Body of pancreas (tissue), 4 donors: ENCODE data around the gene NAA25. TPM values are rescaled to one million over a fixed set of nuclear protein-coding genes. Genes with fewer than 3 reads are reported as not detected.

Experiments
- ATAC-seq: fragments of 150-250 bp; one replicate; pipeline ENCODE4 v1.9.1; 2016
- DNase-seq, 4 donors: peaks; one replicate each; pipeline ENCODE4 v3.0.0-alpha.2; 2019
- H3K27ac ChIP-seq, 4 donors: fragments of 200-600 bp; sonication (generic); 1 replicate in 3 of 4; 2 replicates in 1 of 4; pipeline versions ENCODE4 v1.5.1 to v1.6.1; 2016 to 2019; ENCODE audit warnings: mild to moderate bottlenecking in 1 of 4, mixed read lengths in 1 of 4, moderate library complexity in 1 of 4
- H3K27me3 ChIP-seq, 2 donors: fragments of 200-600 bp; sonication (generic); one replicate each; pipeline ENCODE4 v1.6.0; 2016; ENCODE audit warnings: mild to moderate bottlenecking in 1 of 2
- H3K36me3 ChIP-seq, 2 donors: fragments of 200-600 bp; sonication (generic); replicated peaks in 1 of 2; 2 replicates each; pipeline ENCODE4 v1.5.1; 2016; ENCODE audit warnings: low read depth in 2 of 2; ENCODE audit not compliant: insufficient read depth in 1 of 2
- H3K4me1 ChIP-seq: fragments of 200-600 bp; sonication (generic); one replicate; pipeline ENCODE4 v1.6.0; 2016
- H3K4me3 ChIP-seq, 2 donors: fragments of 200-600 bp; sonication (generic); 1 replicate in 1 of 2; 2 replicates in 1 of 2; pipeline ENCODE4 v1.5.1; 2016 to 2019
- H3K9me3 ChIP-seq, 3 donors: fragments of 200-600 bp; sonication (generic); 1 replicate in 2 of 3; 2 replicates in 1 of 3; pipeline ENCODE4 v1.5.1; 2016
- CTCF ChIP-seq, 7 experiments: fragments of 450-650 bp in 4 of 7; fragments of 200-600 bp in 3 of 7; sonication (generic) in 3 of 7; IDR thresholded peaks; one replicate each; pipeline ENCODE4 v1.5.1; 2016 to 2019; ENCODE audit warnings: antibody characterized with exemption in 7 of 7
- POLR2A ChIP-seq, 3 donors: fragments of 450-650 bp; IDR thresholded peaks; one replicate each; pipeline ENCODE4 v1.6.1; 2016; ENCODE audit warnings: antibody characterized with exemption in 3 of 3, mild to moderate bottlenecking in 2 of 3
- WGBS, 2 donors: methylation state at CpG; one replicate each; pipeline ENCODE4 v1.1.5; 2017; 5-methylcytosine and 5-hydroxymethylcytosine counted together
- intact Hi-C: fragments of 100-400 bp; cut with DNase I; formaldehyde crosslinking; loops from one replicate; pipeline ENCODE4 v1.15.1; 2023
- total RNA-seq, 2 donors: library from RNA; depleted of rRNA; stranded (reverse); fragments of >200 nt; gene quantifications; one replicate each; pipeline ENCODE4 v1.1.0, GENCODE V29; 2016

The NAA25 gene
- total RNA-seq, 2 donors from 2014 or later = 12.5 to 17.6 TPM

DNA sequence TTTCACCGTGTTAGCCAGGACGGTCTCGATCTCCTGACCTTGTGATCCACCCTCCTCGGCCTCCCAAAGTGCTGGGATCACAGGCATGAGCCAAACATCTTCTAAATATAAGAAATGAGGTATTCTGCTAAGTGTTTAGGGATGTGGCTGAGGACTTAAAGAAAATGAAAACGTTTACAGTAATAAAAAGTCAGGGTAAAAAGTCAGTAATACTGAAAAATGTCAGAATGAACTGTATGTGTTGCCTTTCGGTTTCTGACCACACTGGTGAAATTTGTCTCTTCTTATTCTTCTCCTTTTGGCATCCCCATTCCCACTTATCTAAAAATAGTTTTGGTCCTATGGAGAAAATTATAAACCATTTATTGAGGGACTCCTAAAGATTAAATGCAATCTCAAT lies 116.1 kb downstream of the NAA25 start:
- Histone ChIP-seq H3K27me3 (no peaks in the 10 kb centered on the region), H3K36me3 (no peaks in the 10 kb centered on the region), H3K27ac (no peak overlapping the region), H3K4me1 (no peaks in the 10 kb centered on the region), H3K4me3 (no peak overlapping the region), H3K9me3 (no peaks in the 10 kb centered on the region)
- DNase-seq (no peak), ATAC-seq (no peak)
- intact Hi-C loops = no loop called here
- 78 to 82% methylated on average over 6 of the region's 6 CpGs for WGBS, 2 donors
- TF ChIP-seq CTCF (IDR thresholded peaks at IDR 0.05) (no peak), POLR2A (IDR thresholded peaks at IDR 0.05) (no peak)

DNA sequence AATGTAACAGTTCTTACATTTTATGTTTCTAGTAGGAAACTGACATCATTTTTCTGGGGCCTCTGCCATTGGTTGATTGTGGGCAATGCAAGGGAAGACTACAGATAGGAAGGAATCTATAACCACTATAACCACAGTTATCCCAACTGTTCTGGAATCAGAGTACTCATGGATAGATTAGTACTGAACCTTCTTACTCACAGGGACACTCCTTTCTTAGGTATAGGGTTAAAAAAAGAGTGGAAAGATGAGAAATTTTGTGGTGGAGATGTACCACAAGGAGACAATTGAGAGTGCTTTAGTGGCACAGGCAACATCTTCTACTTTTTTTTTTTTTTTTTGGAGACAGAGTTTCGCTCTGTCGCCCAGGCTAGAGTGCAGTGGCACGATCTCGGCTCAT lies 116.6 kb downstream of the NAA25 start:
- no peak for TF ChIP-seq POLR2A (IDR thresholded peaks at IDR 0.05)
- TF ChIP-seq CTCF (IDR thresholded peaks at IDR 0.05) = no peak
- 91 to 97% methylated on average over 4 of the region's 4 CpGs for WGBS, 2 donors

GRCh38 chr12:111991535-111991934 lies 117.0 kb downstream of the NAA25 start:
- DNase-seq (no peak), ATAC-seq (no peak)
- no peak overlapping the region for H3K27ac ChIP-seq
- 85 to 86% methylated on average over 2 of the region's 2 CpGs for WGBS, 2 donors
- intact Hi-C loops = no loop called here
- no peak overlapping the region for H3K4me3 ChIP-seq
- TF ChIP-seq POLR2A (IDR thresholded peaks at IDR 0.05) = no peak
- no peak for TF ChIP-seq CTCF (IDR thresholded peaks at IDR 0.05)
- no peaks in the 10 kb centered on the region for H3K4me1 ChIP-seq
- no peaks in the 10 kb centered on the region for H3K27me3 ChIP-seq
- no peaks in the 10 kb centered on the region for H3K9me3 ChIP-seq
- H3K36me3 ChIP-seq = no peaks in the 10 kb centered on the region

More for the DNA sequence above, 116.6 kb downstream of the NAA25 start:
- H3K27me3 ChIP-seq = no peaks in the 10 kb centered on the region
- no peaks in the 10 kb centered on the region for H3K36me3 ChIP-seq
- no peak overlapping the region for H3K4me3 ChIP-seq
- H3K27ac ChIP-seq = no peak overlapping the region
- intact Hi-C loops = no loop called here
- DNase-seq (no peak), ATAC-seq (no peak)
- H3K4me1 ChIP-seq = no peaks in the 10 kb centered on the region
- H3K9me3 ChIP-seq = no peaks in the 10 kb centered on the region

DNA sequence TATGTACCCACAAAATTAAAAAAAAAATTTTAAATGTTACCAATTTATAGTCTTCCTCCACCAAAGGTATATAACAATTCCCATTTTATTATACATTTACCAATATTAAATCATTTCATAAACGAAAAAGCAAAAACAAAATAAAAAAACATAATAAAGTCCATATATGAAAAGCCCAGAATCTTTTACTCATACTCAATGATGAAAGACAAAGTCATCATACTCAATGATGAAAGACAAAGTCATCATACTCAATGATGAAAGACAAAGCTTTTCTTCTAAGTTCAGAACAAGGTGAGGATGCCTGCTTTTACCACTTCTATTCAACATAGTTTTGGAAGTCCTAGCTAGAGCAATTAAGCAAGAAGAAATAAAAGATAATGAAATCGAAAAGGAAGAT lies 123.8 kb downstream of the NAA25 start:
- no peaks in the 10 kb centered on the region for H3K4me1 ChIP-seq

More for the DNA sequence above, 123.8 kb downstream of the NAA25 start:
- WGBS, 2 donors = 57 to 67% methylated on average over 2 of the region's 2 CpGs
- intact Hi-C loops = no loop called here
- Histone ChIP-seq H3K27ac (no peak overlapping the region), H3K4me3 (no peak overlapping the region), H3K9me3 (no peaks in the 10 kb centered on the region), H3K36me3 (no peaks in the 10 kb centered on the region), H3K27me3 (no peaks in the 10 kb centered on the region)
- TF ChIP-seq POLR2A (IDR thresholded peaks at IDR 0.05) (no peak), CTCF (IDR thresholded peaks at IDR 0.05) (no peak)
- DNase-seq (no peak), ATAC-seq (no peak)
